HG03457 (cell line): Measurements from ENCODE around the gene OCA2.
"Not testable (repeated sequence)": the region's sequence is repeated elsewhere in the genome, so short reads cannot be mapped to it uniquely, and the experiment has no call there.

ENCODE experiments used
- ATAC-seq: cut with Tn5 transposase; IDR thresholded peaks from one replicate; pipeline ENCODE4 v1.9.1; 2021; ENCODE audit warnings: moderate number of reproducible peaks; ENCODE audit not compliant: unreplicated experiment

The OCA2 gene

DNA sequence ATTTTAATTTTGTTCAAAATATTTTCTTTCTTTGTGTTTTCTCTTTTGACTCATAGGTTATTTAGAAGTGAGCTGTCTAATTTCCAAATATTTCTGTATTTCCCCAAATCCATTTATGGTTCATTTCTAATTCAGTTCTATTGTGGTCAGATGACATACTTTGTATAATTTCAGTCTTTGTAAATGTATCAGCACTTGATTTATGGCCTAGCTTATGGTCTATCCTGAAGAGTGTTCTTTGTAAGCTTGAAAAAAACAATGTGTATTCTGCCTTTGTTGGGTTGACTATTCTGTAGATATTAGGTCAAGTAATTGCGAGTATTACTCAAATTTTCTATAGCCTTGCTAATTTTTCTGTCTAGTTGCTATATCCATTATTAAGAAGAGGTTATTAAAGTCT lies 311.2 kb downstream of the OCA2 start:
- ATAC-seq, result no peak

DNA sequence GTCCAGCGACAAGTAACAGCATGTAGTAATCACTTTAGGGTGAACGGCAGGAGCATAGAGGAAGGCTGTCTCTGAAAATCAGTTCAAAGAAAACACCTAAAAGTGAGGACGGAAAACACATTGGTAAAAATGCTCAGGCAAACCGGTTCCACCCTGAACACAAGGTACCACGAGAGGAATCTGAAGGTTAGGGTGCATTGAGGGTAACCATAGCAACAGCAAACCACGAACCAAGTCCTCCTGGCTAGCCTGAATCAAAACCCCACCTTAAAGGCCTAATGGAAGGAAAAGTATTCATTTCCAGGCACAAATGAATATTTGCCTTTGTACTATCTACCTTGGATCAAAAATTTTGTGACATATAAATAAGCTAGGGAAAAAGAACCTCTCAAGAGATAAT lies 315.0 kb downstream of the OCA2 start:
- no peak for ATAC-seq

DNA sequence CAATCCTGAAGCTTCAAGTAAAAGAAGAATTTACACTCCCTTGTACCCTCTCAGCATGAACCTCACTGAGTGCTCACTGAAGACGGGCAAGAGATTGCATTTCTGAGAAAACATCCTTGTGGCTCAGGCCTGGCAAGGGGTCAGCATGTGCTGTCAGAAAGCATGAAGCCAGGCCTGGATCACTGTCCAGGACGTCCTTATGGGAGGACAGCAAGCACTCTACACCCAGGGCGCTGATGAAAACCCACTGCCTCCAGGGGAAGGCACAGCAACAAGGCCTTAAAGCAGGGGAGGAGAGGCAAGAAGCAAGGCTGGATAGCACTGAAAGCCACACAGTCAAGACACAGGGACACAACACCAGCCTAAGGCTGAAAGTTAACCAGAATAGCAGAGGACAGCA lies 315.4 kb downstream of the OCA2 start:
- ATAC-seq, result no peak

DNA sequence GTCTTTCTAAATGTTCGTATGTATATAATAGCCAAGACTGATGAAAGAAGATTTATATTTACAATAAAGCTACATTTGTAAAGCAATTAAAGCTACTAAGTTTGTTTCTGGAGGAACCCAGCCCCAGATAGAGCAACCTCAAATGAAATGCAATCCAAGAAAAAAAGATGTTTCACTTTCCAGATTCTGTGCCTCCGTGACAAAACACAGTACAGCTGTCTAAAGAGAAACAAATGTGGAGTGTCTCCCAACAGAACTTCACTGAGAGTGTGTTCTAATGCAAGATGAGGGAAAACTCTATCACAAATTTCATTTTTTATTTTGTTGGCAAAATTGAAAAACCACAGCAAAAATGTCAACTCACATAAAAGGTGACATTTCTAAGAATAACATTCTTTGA lies 317.0 kb downstream of the OCA2 start:
- no peak for ATAC-seq

DNA sequence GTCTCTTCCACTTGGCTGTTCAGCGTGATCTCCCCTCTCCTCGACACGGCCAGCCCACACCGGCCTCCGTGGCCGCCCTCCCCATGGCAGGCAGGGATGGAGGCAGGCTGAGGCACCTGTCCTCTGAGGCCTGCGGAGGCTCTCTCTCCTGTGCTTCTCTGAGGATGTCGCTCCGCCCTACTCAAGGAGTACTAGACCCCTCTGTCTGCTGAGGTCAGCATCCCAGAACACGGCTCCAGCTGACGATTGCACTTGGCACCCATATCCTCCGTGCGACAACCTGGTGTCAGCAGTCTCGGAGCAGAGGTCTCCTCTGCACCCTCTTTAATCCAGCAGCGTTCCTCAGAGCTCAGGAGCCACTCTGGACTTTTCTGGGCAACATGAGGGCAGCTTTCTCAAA lies 322.6 kb downstream of the OCA2 start:
- ATAC-seq, result no peak

DNA sequence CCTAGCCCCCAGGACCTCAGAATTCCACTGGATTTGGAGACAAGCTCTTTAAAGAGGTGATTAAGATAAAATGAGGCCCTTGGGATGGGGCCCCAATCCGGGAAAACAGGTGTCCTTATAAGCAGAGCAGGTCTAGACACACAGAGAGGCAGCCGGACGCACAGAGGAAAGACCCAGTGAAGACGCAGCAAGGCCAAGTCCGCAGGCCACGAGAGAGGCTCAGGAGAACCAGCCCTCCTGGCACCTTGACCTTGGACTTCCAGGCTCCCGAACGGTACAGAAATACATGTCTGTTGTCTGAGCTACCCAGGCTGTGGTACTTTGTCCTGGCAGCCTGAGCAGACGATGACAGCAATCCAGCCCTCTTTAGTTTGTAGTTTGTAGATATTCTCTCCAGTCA lies 324.5 kb downstream of the OCA2 start:
- ATAC-seq, result no peak

DNA sequence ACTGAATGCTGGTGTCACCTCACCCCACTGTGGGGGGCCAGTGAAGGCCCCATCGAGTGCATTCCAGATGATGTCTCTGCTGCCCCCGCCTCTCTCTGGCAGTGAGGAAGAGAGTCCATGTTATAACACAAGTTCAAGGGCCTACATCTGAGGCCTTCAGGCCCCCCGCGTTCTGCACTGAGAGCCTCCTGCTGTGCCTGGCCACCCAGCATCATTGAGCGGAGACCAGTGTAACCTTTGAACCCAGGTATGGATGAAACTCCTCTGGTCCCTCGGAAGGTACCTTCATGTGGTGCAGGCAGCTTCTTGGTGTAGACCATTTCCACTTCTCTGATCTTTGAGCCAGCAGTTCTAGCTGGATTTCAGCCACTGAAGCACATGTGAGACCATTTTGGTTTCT lies 324.9 kb downstream of the OCA2 start:
- no peak for ATAC-seq

DNA sequence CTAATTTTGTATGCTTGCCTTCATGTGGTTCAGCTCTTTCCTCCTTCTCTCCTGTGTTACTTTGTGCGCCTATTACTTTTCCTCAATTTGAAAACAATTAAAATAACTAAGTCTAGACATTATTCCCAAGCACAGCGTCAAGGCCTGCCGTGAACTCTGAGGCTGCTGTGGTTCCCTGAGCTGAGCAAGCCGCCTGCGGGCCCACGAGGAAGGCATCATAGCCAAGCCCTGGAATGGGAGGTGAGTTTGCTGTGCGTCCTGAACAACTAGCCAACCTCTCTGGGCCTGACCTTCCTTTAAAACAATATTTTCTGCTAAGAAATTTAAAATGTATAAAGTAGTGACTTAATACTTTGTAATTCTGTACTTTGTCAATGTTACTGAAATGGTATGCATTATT lies 327.2 kb downstream of the OCA2 start:
- ATAC-seq, result no peak

DNA sequence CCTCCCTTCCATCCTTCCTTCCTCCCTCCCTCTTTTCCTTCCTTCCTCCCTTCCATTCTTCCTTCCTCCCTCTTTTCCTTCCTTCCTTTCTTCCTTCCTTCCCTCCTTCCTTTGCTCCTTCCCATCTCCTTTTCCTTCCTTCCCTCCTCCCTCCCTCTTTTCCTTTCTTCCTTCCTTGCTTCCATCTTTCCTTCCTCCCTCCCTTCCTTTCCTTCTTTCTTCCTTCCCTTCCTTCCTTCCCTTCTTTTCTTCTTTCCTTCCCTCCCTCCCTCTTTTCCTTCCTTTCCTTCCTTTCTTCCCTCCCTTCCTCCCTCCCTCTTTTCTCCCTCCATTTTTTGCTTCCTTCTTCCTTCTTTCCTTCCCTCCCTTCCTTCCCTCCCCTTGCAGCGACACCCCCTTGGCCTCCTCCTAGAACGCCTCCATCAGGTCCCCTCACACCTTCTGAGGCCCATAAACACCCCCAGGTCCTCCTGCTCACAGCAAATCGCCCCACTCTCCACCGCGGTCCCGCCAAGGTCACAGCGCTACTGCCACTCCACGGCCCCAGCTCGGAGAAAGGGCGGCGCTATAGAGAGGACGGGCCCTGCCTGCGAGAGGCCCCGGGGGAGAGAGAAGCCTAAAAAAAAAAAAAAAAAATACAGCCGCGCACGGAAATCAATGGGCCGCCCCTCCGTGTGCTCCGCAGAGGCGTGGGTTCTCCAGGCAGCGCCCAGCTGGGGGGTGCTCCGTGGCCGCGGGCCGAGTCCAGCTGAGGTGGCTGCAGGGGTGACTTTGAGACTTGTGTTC lies 328.2 kb downstream of the OCA2 start:
- no peak for ATAC-seq

DNA sequence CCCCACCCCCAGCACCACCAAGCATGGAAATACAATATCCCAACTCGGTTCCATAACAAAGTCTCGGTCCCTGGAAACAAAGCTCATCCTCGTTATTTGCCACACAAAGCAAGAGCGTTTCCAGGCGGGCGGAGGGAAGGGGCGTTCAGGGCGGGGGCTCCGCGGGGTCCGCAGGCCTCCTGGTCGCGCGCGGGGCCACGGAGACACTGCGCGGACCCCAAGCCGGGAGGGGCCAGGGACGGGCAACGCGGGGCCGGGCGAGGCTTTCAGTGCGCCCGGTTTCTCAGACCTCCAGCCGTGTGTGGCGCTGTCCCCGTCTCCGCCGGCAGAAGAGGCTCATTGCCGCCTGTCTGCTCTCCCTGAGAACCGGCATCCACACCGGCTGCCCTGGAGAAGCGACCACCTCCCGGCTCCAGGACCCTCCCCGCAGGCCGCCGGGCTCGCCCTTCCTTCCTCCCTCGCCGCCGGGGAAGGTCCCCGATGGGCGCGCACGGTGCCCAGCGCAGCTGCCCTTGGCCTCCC lies 329.0 kb downstream of the OCA2 start:
- ATAC-seq, result no peak

DNA sequence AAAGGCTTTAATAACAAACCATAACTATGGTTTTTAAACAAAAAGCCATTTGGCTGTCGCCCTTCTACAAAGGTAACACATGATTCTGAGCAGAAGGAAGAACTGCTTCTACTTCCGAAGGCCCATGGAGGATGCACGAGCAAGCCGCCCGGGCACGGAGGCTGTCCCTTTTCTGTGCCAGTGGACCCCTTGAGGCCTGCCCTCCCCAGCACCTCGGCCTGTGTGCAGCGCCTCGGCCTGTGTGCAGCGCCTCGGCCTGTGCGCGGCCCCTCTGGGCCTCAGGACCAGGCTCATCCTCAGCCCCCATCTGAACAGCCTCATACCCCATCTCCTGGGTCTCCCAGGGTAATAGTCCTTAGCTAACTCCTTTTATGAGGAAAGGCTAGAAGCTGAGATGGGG lies 329.5 kb downstream of the OCA2 start:
- ATAC-seq, result no peak

DNA sequence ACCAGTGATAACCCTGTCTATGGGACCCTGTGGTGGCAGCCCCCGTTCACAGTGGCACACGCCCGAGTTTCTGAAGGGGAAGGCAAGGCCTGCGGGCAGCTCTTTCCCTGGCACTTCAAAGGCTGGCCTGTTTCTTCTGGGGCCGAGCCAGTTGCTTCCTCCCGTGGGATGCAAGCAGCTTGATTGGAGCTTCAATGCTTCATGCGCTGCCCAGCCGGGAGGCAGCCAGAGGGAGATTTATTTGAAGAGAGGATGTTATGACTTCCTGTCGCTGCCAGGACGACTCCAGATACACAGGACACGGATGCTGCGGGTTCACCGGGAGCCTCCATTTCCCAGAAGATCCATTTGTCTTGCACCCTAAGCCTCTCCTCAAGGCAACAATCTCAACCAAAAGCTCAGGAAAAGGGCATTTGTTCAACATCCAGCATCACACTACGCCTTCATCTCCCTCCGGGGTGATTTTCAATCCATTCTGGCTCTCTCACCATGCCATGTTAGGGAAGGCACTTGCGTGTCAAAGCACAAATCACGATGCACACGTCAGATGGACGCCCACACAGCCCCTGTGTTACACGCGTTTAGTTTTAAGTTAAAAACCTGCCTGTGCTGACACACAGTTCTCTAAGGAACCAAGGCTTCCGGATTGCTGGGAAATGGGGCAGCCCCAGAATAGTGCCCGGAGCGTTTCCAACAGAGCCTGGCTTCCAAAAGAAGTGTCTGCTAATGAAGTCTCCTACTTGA lies 330.2 kb downstream of the OCA2 start:
- ATAC-seq, result no peak

DNA sequence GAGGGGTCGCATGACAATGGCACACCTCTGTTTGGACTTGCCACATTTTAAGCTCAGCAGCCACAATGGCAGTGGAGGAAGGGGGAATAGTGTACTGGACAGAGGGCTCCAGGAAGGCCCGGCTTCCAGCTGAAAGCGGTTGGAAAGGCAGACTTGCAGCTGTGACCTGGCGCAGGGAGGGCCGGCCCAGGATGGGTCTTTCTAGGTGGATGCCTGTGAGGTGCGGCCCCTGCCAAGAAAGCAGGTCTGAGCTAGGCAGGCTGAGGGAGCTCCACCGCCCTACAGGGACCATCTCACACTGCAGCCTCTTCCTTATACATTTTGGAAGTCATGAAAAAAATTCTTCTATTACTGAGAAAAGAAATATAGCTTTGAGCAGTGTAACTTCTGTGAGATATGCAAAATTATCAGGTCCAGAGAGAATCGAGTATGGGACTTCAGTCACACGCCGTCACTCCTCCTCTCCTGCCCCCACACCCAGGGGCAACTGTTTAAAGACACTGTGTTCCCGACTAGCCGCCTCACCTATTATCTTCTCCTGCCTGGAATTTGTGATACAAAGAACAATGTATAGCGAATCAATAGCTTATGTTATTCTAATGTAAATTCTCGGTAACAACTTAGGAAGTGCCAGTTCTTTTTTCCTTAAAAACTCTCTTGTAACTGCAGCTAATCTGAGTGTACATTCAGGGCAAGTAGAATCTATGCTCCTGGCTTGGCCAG lies 331.0 kb downstream of the OCA2 start:
- ATAC-seq, result no peak

DNA sequence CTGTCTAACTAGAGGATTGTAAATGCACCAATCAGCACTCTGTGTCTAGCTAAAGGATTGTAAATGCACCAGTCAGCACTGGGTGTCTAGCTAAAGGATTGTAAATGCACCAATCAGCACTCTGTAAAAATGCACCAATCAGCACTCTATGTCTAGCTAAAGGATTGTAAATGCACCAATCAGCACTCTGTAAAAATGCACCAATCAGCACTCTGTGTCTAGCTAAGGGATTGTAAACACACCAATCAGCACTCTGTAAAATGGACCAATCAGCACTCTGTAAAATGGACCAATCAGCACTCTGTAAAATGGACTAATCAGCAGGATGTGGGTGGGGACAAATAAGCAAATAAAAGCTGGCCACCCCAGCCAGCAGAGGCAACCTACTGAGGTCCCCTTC lies 331.7 kb downstream of the OCA2 start:
- not testable (repeated sequence) for ATAC-seq

DNA sequence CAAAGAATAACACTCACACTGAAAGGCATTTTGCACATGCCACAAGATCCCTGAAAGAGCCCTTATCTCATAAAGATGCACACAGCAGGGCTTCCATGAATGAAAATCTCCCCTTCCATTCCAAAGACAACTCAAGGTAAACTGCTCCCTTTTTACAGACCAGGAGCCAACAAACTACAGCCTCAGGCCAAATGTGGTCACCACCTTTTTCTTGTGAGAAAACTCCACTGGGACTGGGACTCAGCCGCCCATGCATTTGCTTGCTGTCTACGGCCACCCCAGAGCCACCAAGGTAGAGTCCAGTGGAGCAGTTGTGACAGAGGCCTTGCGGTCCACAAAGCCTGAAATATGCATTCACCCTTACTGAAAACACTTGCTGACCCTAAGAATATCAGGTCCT lies 334.8 kb downstream of the OCA2 start:
- ATAC-seq, result no peak

DNA sequence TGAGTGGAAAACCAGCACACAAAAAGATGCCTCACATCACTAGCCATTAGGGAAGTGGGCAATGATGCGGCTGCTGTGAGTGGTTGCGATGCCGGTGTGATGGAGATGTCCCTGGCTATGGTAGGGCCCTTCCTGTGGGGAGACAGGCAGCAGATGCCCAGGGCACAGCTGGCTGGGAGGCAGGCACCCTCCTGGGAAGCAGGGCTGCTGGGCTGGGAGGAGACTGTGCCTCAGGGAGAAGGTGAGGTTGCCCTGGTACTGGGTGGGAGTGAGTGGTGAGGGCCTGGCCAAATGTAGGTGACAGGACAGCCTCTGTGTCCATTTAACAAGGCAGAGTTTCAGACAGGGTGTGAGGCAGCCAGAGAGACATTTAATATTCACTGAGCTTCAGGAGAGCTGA lies 335.6 kb downstream of the OCA2 start:
- no peak for ATAC-seq

DNA sequence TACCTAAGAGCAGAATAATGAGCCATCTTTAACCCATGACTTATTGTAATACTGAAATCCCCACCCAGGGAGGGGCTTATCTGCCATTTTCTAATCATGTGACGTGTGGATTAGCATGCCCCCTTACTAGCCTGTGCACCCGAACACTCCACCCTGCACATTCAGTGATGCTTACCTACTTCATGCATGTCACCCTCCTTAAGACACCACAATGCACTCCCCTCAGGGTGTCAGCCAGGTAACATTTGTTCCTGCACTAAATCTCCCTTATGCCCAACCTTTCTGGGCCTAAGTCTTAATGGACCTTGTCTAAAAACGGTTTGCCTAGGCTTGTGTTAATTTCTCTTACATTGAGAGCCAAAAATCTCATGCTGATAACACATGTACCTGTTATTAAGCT lies 336.6 kb downstream of the OCA2 start:
- no peak for ATAC-seq

DNA sequence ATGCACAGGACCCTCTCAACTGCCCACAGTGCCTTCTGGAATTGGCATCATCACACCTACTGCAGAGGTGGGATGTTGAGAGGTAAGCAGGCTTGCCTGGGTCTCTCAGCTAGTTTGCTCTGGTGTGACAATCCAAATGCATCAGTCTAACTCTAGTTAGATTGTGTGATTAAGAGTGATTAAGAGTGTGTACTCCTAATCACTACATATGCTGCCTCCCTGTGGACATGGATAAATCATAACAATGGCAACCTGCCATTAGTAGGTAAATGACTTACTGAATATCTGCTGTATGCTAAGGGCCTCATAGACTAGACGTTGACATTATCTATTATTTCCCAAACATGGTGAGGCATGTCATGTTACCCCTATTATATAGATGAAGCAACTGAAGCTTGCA lies 342.1 kb downstream of the OCA2 start:
- no peak for ATAC-seq

DNA sequence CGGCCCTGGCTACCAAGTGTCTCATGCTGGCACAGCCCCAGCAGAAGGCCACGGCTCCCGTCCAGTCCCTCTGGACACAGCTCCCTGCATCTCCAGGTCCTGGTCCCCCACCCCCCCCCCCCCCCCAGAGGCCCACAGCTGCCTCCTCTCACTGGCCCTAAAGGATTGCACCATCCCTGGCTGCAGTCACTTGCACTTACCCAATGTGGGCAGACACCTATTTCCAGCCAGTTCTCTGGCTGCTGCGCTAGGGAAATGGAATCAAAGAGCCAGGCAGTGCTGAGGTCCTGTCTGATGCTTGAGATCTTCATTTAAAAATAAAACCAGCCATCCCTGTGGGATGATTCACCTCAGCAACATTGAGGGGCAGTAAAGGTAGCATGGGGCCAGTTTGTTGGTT lies 346.4 kb downstream of the OCA2 start:
- no peak for ATAC-seq

DNA sequence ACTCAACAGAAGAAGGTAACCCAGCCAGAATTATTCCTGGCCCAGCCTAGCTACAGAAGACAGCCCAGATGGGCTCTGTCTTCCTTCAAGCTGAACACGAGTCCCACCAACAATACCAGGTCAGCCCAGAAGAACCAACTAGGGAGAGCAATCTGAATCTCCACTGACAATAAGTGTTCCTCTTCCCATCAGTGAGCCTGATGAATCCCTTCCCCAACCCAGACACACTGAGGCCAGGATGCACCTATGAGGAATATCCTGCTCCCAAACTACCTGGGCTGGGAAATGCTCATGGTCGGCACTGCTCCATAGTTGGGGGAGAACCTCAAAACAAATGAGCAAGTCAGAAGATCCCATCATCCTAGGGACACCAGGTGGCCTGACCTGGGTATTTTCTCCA lies 351.1 kb downstream of the OCA2 start:
- no peak for ATAC-seq

DNA sequence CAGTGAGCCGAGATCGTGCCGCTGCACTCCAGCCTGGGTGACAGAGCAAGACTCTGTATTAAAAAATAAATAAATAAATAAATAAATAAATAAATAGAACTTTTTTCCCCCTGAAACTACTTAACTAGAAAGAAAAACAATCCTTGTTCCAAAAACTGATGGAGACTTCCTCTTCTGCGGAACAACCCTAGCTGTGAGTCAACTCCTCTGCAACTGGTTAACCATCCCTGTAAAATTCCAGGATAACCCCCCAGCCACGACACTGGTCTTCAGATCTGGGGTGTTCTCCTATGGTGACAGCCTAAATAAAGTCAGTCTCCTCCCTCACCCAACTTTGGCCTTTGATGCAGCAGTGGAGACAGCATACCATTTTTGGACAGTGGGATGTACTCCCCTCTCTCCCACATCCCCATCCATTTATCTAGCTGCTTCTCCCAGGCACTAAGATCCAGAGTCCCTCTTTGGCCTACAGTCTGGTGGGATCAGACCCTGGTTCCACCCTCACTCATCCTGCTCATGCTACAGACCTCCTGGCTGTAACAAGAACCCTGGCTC lies 352.6 kb downstream of the OCA2 start:
- ATAC-seq, result no peak
